WI38 (cell line): ENCODE data around the gene ELOB.
A peak's percentile ranks its signal among the peaks of the same experiment; 100 is the strongest.

Experiments
- H3K4me3 ChIP-seq: 2 replicates; pipeline ENCODE4 v1.5.1; 2011; ENCODE audit warnings: low read depth, mild to moderate bottlenecking, control low read depth, low read length
- TF ChIP-seq, protein P1 (sequence below): IDR thresholded peaks from 2 replicates; pipeline ENCODE4 v1.5.1; 2012; ENCODE audit warnings: low read depth, mild to moderate bottlenecking, control low read depth, low read length

The ELOB gene

DNA sequence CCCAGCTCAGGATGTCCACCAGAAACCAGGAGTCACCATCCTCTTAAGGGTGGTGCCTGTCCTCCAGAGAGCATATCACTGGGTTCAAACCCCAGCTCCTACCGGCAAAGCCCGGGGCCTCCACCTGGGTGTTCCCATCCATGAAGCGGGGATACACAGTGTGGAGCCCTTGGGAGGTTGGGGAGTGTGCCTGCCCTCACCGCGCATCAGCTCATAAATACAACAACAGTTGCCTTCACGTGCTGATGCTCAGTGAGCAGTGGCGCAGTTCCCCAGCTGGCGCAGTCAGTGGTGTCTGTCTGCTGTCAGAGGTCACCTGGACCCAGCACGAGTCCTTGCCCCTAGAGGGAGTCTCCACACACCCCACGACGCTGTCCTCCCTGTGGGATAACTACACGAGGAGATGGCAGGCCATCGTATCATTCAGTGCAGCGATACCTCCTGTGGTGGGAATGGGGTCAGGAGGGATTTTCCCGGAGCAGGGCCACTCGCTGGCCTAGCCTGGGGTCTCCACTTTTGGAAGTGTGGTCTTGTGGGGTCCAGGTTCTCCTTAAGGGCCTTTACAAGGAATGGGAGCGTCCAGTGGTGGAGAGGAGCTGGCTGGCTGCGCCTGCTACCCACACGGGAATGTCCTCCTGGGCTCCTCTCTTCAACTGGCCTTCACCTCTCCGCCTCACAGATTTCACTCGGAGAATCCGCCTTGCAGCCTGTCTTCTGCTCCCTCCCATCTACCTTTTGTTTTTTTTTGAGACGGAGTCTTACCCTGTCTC is 2.3 kb upstream of the ELOB start:
- no peak overlapping the region for H3K4me3 ChIP-seq
- TF ChIP-seq, protein P1, sequence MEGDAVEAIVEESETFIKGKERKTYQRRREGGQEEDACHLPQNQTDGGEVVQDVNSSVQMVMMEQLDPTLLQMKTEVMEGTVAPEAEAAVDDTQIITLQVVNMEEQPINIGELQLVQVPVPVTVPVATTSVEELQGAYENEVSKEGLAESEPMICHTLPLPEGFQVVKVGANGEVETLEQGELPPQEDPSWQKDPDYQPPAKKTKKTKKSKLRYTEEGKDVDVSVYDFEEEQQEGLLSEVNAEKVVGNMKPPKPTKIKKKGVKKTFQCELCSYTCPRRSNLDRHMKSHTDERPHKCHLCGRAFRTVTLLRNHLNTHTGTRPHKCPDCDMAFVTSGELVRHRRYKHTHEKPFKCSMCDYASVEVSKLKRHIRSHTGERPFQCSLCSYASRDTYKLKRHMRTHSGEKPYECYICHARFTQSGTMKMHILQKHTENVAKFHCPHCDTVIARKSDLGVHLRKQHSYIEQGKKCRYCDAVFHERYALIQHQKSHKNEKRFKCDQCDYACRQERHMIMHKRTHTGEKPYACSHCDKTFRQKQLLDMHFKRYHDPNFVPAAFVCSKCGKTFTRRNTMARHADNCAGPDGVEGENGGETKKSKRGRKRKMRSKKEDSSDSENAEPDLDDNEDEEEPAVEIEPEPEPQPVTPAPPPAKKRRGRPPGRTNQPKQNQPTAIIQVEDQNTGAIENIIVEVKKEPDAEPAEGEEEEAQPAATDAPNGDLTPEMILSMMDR = no peak

DNA sequence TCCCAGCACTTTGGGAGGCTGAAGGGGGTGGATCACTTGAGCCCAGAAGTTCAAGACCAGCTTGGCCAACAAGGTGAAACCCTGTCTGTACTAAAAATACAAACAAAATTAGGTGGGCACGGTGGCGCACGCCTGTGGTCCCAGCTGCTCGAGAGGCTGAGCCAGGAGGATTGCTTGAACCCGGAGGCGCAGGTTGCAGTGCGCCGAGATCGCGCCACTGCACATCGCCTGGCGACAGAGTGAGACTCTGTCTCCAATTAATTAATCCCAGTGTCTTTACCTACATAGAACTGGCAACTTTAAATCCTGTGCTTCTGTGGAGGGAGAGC is 1.5 kb upstream of the ELOB start:
- H3K4me3 ChIP-seq = peak overlapping the region; percentile 86

DNA sequence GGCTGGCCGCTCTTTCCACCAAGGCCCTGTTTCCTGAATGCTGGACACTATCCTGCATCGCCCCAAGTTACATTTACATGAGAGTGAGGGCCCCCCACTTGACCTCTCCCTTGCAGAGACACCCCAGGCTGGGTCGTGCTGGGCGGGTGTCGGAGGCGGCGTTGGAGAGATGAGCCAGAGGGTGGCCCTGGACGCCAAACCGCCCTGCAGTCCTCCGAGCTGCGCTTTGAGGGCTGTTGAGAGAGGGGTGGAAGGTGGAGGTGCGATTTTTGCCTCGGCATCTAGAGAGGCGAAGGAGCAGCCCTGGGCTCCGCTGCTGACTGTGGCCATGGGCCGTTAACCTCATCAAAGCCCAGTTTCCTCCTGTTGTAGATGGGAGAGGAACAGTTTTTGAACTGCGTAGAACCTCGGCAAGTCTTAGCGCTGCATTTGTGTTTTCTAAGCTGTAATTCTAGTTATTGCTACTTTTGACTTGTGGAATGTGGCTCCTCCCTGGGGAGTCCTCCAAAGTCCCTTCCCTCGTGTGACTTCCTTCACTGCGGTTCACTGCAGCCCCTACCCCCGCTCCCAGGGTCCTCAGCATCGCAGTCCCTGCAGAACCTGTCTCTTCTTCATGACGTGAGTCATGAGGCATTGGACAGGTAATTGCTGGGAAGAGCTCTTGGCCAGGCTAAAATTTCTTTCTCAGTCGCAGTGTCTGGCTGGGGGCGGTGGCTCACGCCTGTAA is 986 bp upstream of the ELOB start:
- H3K4me3 ChIP-seq = peak overlapping the region; percentile 86
- TF ChIP-seq, protein P1 = no peak

More for the DNA sequence above, 1.5 kb upstream of the ELOB start:
- TF ChIP-seq, protein P1 = no peak

DNA sequence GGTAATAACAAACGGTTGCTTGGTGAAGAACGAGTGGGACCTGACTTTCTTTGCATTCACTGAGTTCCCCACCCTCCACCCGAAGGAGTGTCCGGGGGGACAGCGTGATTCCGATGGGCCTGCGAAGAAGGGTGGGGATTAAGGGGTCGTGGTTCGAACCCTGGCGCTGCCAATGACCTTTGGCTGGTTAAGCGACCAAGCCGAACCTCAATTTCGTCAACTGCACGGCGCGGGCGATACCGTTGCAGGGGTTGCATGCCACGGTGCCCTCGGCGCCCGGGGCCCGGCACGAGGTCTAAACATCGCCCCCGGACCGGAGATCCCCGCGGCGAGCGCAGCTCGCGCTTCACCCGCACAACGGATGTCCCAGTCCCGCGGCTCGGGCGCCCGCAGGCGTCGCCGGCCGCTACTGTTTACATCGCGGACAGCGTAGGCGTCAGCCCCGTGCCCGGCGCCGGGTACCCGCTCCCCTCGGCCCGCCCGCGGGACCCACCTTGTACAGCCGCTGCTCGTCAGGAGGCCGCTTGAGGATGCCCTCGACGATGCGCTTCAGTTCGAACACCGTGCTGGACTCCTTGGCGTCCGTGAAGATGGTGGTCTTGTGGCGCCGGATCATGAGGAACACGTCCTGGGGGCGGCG is 460 bp downstream of the ELOB start:
- TF ChIP-seq, protein P1 = no peak

GRCh38 chr16:2775765-2776499 is 1.1 kb downstream of the ELOB start:
- TF ChIP-seq, protein P1 = no peak
- peak overlapping the region; percentile 88 for H3K4me3 ChIP-seq

More for the DNA sequence above, 460 bp downstream of the ELOB start:
- H3K4me3 ChIP-seq = peak overlapping the region; percentile 88

- no peak overlapping the region for H3K4me3 ChIP-seq
- TF ChIP-seq, protein P1 = no peak
Observed at GRCh38 chr16:2775131-2775716, 1.9 kb downstream of the ELOB start.
